LNCaP clone FGC (cell line): ENCODE results near the gene USP47.

ENCODE experiments used
- DNase-seq: peaks from one replicate; pipeline ENCODE4 v3.0.0-alpha.2; 2011; ENCODE audit warnings: low read depth
- H3K4me3 ChIP-seq: 2 replicates; pipeline ENCODE4 v1.5.1; 2011; ENCODE audit warnings: mild to moderate bottlenecking, low read depth, low read length, control low read depth
- TF ChIP-seq, protein P1 (sequence below): IDR thresholded peaks from 2 replicates; pipeline ENCODE4 v1.5.1; 2012; ENCODE audit warnings: mild to moderate bottlenecking; ENCODE audit not compliant: control insufficient read depth, insufficient read depth; ENCODE audit errors: extremely low read depth

Gene USP47, protein sequence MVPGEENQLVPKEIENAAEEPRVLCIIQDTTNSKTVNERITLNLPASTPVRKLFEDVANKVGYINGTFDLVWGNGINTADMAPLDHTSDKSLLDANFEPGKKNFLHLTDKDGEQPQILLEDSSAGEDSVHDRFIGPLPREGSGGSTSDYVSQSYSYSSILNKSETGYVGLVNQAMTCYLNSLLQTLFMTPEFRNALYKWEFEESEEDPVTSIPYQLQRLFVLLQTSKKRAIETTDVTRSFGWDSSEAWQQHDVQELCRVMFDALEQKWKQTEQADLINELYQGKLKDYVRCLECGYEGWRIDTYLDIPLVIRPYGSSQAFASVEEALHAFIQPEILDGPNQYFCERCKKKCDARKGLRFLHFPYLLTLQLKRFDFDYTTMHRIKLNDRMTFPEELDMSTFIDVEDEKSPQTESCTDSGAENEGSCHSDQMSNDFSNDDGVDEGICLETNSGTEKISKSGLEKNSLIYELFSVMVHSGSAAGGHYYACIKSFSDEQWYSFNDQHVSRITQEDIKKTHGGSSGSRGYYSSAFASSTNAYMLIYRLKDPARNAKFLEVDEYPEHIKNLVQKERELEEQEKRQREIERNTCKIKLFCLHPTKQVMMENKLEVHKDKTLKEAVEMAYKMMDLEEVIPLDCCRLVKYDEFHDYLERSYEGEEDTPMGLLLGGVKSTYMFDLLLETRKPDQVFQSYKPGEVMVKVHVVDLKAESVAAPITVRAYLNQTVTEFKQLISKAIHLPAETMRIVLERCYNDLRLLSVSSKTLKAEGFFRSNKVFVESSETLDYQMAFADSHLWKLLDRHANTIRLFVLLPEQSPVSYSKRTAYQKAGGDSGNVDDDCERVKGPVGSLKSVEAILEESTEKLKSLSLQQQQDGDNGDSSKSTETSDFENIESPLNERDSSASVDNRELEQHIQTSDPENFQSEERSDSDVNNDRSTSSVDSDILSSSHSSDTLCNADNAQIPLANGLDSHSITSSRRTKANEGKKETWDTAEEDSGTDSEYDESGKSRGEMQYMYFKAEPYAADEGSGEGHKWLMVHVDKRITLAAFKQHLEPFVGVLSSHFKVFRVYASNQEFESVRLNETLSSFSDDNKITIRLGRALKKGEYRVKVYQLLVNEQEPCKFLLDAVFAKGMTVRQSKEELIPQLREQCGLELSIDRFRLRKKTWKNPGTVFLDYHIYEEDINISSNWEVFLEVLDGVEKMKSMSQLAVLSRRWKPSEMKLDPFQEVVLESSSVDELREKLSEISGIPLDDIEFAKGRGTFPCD (N-terminal part only)

DNA sequence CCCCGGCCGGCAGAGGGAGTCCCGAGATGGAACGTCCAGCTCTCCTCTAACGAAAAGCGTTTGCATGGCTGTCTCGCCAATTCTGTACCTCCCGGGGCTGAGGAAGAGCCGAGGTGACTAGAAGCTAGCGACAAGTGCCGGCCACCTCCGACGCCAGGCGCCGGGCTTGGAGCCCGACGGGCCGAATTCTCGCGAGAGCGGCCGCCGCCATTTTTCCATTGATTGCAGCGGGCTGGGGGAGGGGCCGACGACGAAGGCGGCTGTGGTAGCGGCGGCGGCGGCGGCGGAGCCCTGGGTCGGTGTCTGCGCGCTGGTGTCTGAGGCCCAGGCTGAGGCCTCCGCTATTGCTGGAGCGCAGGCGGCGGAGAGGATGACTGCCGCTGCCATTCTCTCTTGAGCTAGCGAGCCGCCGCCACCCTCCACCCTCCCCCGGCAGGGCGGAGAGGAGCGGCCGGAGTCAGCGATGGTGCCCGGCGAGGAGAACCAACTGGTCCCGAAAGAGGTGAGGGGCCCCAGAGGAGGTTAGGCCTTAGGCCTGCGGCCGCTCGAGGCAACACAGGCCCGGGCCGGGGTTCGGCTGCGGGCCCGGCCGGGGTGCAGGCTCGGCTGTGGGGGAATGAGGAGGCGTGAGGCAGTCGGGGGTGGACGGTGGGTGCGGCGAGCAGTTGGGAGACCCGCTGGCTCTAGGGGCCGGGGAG lies at the start of gene USP47:
TSS of gene USP47 (plus strand) at position 250 of the 698 bp plus-strand sequence. CDS start at position 464, 214 bp downstream.
- no peak for DNase-seq

DNA sequence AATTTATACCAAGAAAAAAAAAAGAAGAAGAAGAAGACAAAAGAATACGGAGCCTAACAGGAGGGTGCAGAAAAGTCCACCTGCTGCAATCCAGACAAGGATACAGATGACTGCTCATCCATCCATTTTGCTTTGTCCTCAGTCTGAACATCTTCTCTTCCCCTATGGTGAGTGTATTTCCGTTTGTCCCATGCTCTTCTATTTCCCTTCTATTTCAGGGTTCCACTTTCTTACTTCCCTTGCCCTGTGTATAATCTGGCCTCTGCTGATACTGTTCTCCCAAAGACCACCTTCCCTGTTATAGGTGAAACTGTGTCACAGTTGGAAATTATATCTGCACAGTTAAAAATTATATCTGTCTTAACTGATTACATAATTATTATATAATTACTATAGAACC lies 48.7 kb upstream of the USP47 start:
- TF ChIP-seq, protein P1, sequence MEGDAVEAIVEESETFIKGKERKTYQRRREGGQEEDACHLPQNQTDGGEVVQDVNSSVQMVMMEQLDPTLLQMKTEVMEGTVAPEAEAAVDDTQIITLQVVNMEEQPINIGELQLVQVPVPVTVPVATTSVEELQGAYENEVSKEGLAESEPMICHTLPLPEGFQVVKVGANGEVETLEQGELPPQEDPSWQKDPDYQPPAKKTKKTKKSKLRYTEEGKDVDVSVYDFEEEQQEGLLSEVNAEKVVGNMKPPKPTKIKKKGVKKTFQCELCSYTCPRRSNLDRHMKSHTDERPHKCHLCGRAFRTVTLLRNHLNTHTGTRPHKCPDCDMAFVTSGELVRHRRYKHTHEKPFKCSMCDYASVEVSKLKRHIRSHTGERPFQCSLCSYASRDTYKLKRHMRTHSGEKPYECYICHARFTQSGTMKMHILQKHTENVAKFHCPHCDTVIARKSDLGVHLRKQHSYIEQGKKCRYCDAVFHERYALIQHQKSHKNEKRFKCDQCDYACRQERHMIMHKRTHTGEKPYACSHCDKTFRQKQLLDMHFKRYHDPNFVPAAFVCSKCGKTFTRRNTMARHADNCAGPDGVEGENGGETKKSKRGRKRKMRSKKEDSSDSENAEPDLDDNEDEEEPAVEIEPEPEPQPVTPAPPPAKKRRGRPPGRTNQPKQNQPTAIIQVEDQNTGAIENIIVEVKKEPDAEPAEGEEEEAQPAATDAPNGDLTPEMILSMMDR, result no peak
- no peak for DNase-seq
- no peak overlapping the region for H3K4me3 ChIP-seq

More for the DNA sequence above, at the start of gene USP47:
- peak within 1 kb of the TSS; percentile 75 for H3K4me3 ChIP-seq
- TF ChIP-seq, protein P1, result peak; percentile 45

DNA sequence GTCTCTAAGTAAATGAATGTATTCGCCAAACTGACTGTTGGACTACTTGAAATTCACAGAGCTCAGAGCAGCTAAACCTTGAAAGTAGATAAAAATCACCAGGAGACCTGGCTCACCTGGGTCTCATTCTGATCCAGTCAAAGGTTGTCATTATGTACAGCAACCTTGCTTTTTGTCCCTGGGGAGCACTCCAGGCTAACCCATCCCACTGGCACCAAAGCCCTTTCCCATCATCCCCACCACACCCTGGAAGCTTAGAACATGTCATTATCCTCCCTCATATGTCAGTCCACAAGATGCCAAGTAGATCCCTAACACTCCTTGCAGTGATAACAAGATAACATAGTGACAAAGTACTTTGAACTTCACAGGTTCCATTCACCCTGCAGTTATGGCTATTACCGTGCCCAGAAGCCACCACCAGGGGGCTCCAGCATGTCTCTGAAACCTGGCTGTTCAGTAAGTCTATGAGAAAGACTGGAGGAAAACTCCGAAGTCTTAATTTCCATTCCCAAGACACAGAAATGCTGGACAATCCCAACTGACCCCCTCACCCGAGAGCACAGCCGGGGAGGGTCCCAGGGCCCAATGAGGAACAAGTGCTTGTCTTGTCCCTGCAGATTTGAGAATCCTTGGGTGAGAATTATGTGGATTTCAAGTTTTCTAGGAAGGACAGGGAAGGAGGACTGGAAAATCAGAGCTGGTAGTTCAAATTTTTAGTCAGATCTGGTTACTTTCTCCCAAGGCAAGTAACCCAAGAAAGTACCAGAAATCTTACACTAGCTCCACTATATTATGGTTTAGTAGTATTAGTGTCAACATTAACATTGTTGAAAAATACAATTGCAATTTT lies 43.0 kb upstream of the USP47 start:
- no peak overlapping the region for H3K4me3 ChIP-seq
- DNase-seq, result no peak
- TF ChIP-seq, protein P1, result peak; percentile 85

DNA sequence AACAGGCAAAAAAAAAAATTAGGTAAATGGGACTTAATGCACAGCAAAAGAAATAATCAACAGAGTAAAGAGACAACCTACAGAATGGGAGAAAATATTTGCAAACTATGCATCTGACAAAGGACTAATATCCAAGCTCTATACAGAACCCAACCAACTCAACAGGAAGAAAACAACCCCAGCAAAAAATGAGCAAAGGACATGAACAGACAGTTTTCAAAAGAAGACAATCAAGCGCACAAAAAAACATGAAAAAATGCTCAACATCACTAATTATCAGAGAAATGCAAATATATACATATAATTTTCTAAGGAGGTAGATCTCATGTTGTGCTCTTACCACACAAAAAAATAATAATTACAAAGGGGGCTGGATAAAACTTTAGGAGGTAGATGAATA lies 36.5 kb upstream of the USP47 start:
- H3K4me3 ChIP-seq, result no peak overlapping the region
- TF ChIP-seq, protein P1, result no peak
- no peak for DNase-seq

DNA sequence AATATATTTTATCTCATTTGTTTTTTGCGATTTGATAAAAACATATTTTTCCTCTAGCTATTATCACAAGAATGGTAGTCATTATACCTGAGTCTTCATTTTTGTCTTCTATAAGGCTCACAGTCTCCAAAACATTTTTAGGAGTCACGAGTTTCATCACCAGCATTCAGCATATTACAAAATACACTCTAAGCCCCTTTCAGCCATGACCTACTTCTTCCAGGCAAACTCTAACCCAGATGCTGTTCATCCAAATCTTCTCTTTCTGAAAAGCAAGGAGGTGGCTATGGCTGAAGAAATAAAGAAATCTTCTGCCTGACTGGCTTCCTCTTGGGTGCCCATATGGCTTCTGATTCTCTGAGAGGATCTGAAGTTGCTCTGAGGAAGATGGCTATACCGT lies 35.7 kb upstream of the USP47 start:
- no peak overlapping the region for H3K4me3 ChIP-seq
- DNase-seq, result no peak
- TF ChIP-seq, protein P1, result no peak
